Trophoblast cell (in vitro differentiated cells and primary cell): ENCODE data around the gene ZNF518A.
A peak's percentile ranks its signal among the peaks of the same experiment; 100 is the strongest.

Experiments
- DNase-seq, 2 donors: peaks; one replicate each; pipeline ENCODE4 v3.0.0-alpha.2; 2016
- H2AFZ ChIP-seq: 2 replicates; pipeline ENCODE4 v1.6.1; 2013; ENCODE audit warnings: low read length, moderate library complexity, mild to moderate bottlenecking; ENCODE audit not compliant: insufficient read depth, poor library complexity
- H2AK5ac ChIP-seq: 2 replicates; pipeline ENCODE4 v1.6.1; 2013; ENCODE audit warnings: mild to moderate bottlenecking, low read length
- H2BK120ac ChIP-seq: 2 replicates; pipeline ENCODE4 v1.6.1; 2013; ENCODE audit warnings: low read length, mild to moderate bottlenecking, moderate library complexity; ENCODE audit not compliant: insufficient read depth, poor library complexity
- H2BK12ac ChIP-seq: 2 replicates; pipeline ENCODE4 v1.6.1; 2013; ENCODE audit warnings: mild to moderate bottlenecking, low read length, moderate library complexity
- H2BK5ac ChIP-seq: 2 replicates; pipeline ENCODE4 v1.6.1; 2013; ENCODE audit warnings: low read length, low read depth, moderate library complexity, mild to moderate bottlenecking; ENCODE audit not compliant: poor library complexity
- H3K14ac ChIP-seq: 2 replicates; pipeline ENCODE4 v1.6.1; 2013; ENCODE audit warnings: mild to moderate bottlenecking, low read length
- H3K18ac ChIP-seq: 2 replicates; pipeline ENCODE4 v1.6.1; 2013; ENCODE audit warnings: mild to moderate bottlenecking, low read length
- H3K23ac ChIP-seq: 2 replicates; pipeline ENCODE4 v1.6.1; 2013; ENCODE audit warnings: low read length
- H3K27ac ChIP-seq: 2 replicates; pipeline ENCODE4 v1.5.1; 2013; ENCODE audit warnings: low read depth, mild to moderate bottlenecking, inconsistent platforms, low read length, moderate library complexity
- H3K27me3 ChIP-seq: 2 replicates; pipeline ENCODE4 v1.6.1; 2013; ENCODE audit warnings: inconsistent platforms, mild to moderate bottlenecking, low read length, moderate library complexity; ENCODE audit not compliant: insufficient read depth
- H3K36me3 ChIP-seq, 2 experiments: 1 replicate in 1 of 2; 2 replicates in 1 of 2; pipeline ENCODE4 v1.6.1; 2013; ENCODE audit warnings: low read length in 2 of 2, mild to moderate bottlenecking in 2 of 2, moderate library complexity in 1 of 2; ENCODE audit not compliant: insufficient read depth in 2 of 2, control insufficient read depth in 1 of 2
- H3K4ac ChIP-seq: 2 replicates; pipeline ENCODE4 v1.6.1; 2013; ENCODE audit warnings: low read depth, mild to moderate bottlenecking, low read length, moderate library complexity
- H3K4me1 ChIP-seq, 2 experiments: 1 replicate in 1 of 2; 2 replicates in 1 of 2; pipeline ENCODE4 v1.6.1; 2013; ENCODE audit warnings: low read length in 2 of 2, mild to moderate bottlenecking in 2 of 2, moderate library complexity in 1 of 2; ENCODE audit not compliant: insufficient read depth in 2 of 2, control insufficient read depth in 1 of 2
- H3K4me2 ChIP-seq: 2 replicates; pipeline ENCODE4 v1.6.1; 2013; ENCODE audit warnings: inconsistent platforms, mild to moderate bottlenecking, low read length, moderate library complexity
- H3K4me3 ChIP-seq: 2 replicates; pipeline ENCODE4 v1.5.1; 2013; ENCODE audit warnings: mild to moderate bottlenecking, low read depth, low read length, inconsistent platforms
- H3K79me1 ChIP-seq: one replicate; pipeline ENCODE4 v1.6.1; 2013; ENCODE audit warnings: low read length
- H3K79me2 ChIP-seq: 2 replicates; pipeline ENCODE4 v1.6.1; 2013; ENCODE audit warnings: low read length, mild to moderate bottlenecking; ENCODE audit not compliant: control insufficient read depth, insufficient read depth, poor library complexity
- H3K9ac ChIP-seq: 2 replicates; pipeline ENCODE4 v1.6.1; 2013; ENCODE audit warnings: mild to moderate bottlenecking, low read length
- H3K9me3 ChIP-seq: 2 replicates; pipeline ENCODE4 v1.6.1; 2013; ENCODE audit warnings: low read depth, mild to moderate bottlenecking, control low read depth, inconsistent platforms, low read length; ENCODE audit not compliant: insufficient read depth
- H4K12ac ChIP-seq: 2 replicates; pipeline ENCODE4 v1.6.1; 2013; ENCODE audit warnings: low read depth, mild to moderate bottlenecking, low read length, moderate library complexity
- H4K8ac ChIP-seq: 2 replicates; pipeline ENCODE4 v1.6.1; 2013; ENCODE audit warnings: low read depth, mild to moderate bottlenecking, low read length, moderate library complexity
- H4K91ac ChIP-seq: one replicate; pipeline ENCODE4 v1.6.1; 2013; ENCODE audit warnings: low read depth, mild to moderate bottlenecking, low read length, moderate library complexity
- WGBS: extraction: QIAGEN DNeasy Blood & Tissue Kit; methylation state at CpG from one replicate; pipeline ENCODE4 v1.1.7; 2013; ENCODE audit warnings: missing lambda C conversion rate; ENCODE audit not compliant: insufficient read length, insufficient coverage; ENCODE audit errors: extremely low coverage; 5-methylcytosine and 5-hydroxymethylcytosine counted together

ZNF518A gene

DNA sequence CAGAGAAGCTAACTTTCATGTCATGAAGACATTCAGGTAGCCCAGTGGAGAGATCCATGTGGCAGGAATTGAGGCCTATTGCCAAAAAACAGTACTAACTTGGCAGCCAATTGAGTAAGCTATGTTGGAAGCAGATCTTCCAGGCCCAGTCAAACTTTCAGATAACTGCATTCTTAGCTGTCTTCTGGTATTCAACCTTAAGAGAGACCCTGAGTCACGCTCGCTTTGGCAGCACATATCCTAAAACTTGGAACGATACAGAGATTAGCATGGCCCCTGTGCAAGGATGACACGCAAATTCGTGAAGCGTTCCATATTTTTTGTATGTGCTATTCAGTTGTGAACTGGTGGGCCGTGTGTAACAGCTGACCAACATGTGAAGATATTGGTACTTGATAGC is 17.6 kb upstream of the ZNF518A start:
- Histone ChIP-seq H3K4me2 (no peak overlapping the region), H3K27me3 (no peaks in the 10 kb centered on the region), H2AK5ac (no peak overlapping the region), H4K91ac (no peak overlapping the region), H3K23ac (no peak overlapping the region), H2AFZ (no peak overlapping the region), H2BK12ac (no peak overlapping the region), H3K27ac (no peak overlapping the region), H3K14ac (no peak overlapping the region), H3K9ac (no peak overlapping the region), H2BK5ac (no peak overlapping the region), H3K36me3 (no peaks in the 10 kb centered on the region), H3K18ac (no peak overlapping the region), H4K8ac (no peak overlapping the region), H3K4me1 (no peaks in the 10 kb centered on the region), H4K12ac (no peak overlapping the region), H3K4me3 (no peak overlapping the region), H3K79me1 (no peaks in the 10 kb centered on the region), H3K79me2 (no peaks in the 10 kb centered on the region), H3K4ac (no peak overlapping the region), H3K9me3 (no peaks in the 10 kb centered on the region), H2BK120ac (no peak overlapping the region)
- no peak for DNase-seq
- no CpG with 5 or more reads among the region's 7 CpGs for WGBS

- Histone ChIP-seq H3K23ac (no peak overlapping the region), H3K9me3 (no peaks in the 10 kb centered on the region), H3K79me1 (no peaks in the 10 kb centered on the region), H3K4ac (no peak overlapping the region), H2BK120ac (no peak overlapping the region), H4K91ac (no peak overlapping the region), H2BK5ac (no peak overlapping the region), H3K9ac (no peak overlapping the region), H2AFZ (peak overlapping the region; percentile 63), H3K79me2 (no peaks in the 10 kb centered on the region), H3K27ac (no peak overlapping the region), H3K4me2 (no peak overlapping the region), H3K4me1 (no peaks in the 10 kb centered on the region), H3K4me3 (no peak overlapping the region), H3K27me3 (no peaks in the 10 kb centered on the region), H3K14ac (no peak overlapping the region), H2BK12ac (no peak overlapping the region), H3K18ac (no peak overlapping the region), H4K12ac (no peak overlapping the region), H4K8ac (peak overlapping the region; percentile 60), H3K36me3 (no peaks in the 10 kb centered on the region), H2AK5ac (no peak overlapping the region)
- WGBS: no CpG with 5 or more reads among the region's 21 CpGs
- peak; percentile 91 to 98 for DNase-seq
These were observed 11.3 kb upstream of the ZNF518A start for GRCh38 chr10:96118604-96119450.

GRCh38 chr10:96122824-96123223 is 7.3 kb upstream of the ZNF518A start:
- no peak for DNase-seq
- no peak overlapping the region for H3K9ac ChIP-seq
- no peak overlapping the region for H2AFZ ChIP-seq
- H3K14ac ChIP-seq: no peak overlapping the region
- no peaks in the 10 kb centered on the region for H3K27me3 ChIP-seq
- H3K18ac ChIP-seq: no peak overlapping the region
- no peaks in the 10 kb centered on the region for H3K36me3 ChIP-seq
- H3K4me2 ChIP-seq: no peak overlapping the region
- no peak overlapping the region for H3K27ac ChIP-seq
- peaks cover 2% of the 10 kb centered on the region for H3K79me2 ChIP-seq
- no peak overlapping the region for H4K12ac ChIP-seq
- H3K4me1 ChIP-seq: peaks cover 0 to 3% of the 10 kb centered on the region in 2 experiments
- no peak overlapping the region for H2AK5ac ChIP-seq
- H3K23ac ChIP-seq: no peak overlapping the region
- H4K8ac ChIP-seq: no peak overlapping the region
- no peak overlapping the region for H3K4me3 ChIP-seq
- peaks cover 4% of the 10 kb centered on the region for H3K79me1 ChIP-seq
- H2BK120ac ChIP-seq: no peak overlapping the region
- no peak overlapping the region for H3K4ac ChIP-seq
- H2BK12ac ChIP-seq: no peak overlapping the region
- H2BK5ac ChIP-seq: no peak overlapping the region
- no peaks in the 10 kb centered on the region for H3K9me3 ChIP-seq
- H4K91ac ChIP-seq: no peak overlapping the region

GRCh38 chr10:96124230-96125141 is 5.6 kb upstream of the ZNF518A start:
- peak overlapping the region; percentile 88 for H2BK5ac ChIP-seq
- H3K23ac ChIP-seq: no peak overlapping the region
- peaks cover 2% of the 10 kb centered on the region for H3K79me2 ChIP-seq
- peak overlapping the region; percentile 72 for H2BK12ac ChIP-seq
- H3K4me2 ChIP-seq: peak overlapping the region; percentile 60
- peak overlapping the region; percentile 71 for H3K14ac ChIP-seq
- DNase-seq: peak; percentile 62 to 83
- H3K4ac ChIP-seq: peak overlapping the region; percentile 60
- H4K12ac ChIP-seq: peak overlapping the region; percentile 63
- H2AK5ac ChIP-seq: no peak overlapping the region
- peaks cover 7% of the 10 kb centered on the region for H3K79me1 ChIP-seq
- no CpG with 5 or more reads among the region's 4 CpGs for WGBS
- H3K9me3 ChIP-seq: no peaks in the 10 kb centered on the region
- H2AFZ ChIP-seq: peak overlapping the region; percentile 96
- H3K9ac ChIP-seq: no peak overlapping the region
- H2BK120ac ChIP-seq: peak overlapping the region; percentile 81
- H4K91ac ChIP-seq: peak overlapping the region; percentile 86
- peak overlapping the region; percentile 29 for H3K4me3 ChIP-seq
- H3K27me3 ChIP-seq: no peaks in the 10 kb centered on the region
- H4K8ac ChIP-seq: peak overlapping the region; percentile 97
- peaks cover 3% of the 10 kb centered on the region in 2 experiments for H3K4me1 ChIP-seq
- no peaks in the 10 kb centered on the region for H3K36me3 ChIP-seq
- H3K27ac ChIP-seq: peak overlapping the region; percentile 84
- H3K18ac ChIP-seq: peak overlapping the region; percentile 92
